ENCODE measurements around the gene HIF1A. TPM values are rescaled to one million over a fixed set of nuclear protein-coding genes. Genes with fewer than 3 reads are reported as not detected.

Gene HIF1A
- total and polyA plus RNA-seq, 2 of the 13 experiments (the other 11 are each of a cell fraction or from before 2014, with no cell fraction given): 41.0 to 126 TPM

DNA sequence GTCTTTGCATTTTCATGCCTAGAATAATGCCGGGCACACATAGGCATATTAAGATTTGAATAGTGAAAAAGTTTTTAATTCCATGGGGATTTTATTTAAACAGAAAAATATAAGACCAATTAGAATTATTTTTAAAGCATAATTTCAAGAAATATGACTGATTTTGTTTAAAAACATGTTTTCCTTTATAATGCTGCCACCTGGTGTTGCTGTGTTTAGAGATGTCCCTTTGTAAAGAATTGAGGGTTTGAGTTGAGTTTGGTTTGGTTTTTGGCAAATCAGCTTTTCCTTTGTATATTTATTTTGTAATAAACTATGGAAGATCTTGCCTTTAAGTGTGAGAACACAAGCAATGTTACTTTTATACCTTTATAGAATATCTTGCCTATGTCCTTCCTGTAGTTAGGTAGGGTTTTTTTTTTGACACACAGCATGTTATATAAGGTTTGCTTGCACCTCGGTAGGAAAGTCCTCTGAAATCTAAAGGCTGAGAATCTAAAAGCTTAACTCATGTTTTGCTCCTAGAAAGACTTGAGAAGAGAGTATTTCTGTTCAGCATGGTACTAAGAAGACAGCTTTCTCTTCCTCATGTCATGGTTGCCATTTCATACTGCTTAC, 35.6 kb downstream of the HIF1A start:
- Histone ChIP-seq H3K79me2 (ENCODE audit: insufficient read depth, low read length) (no peaks in the 10 kb centered on the region), H3K27ac (ENCODE audit: extremely low read length, insufficient read depth, low read length) (no peak overlapping the region), H3K9me3 (ENCODE audit: low read length) (no peaks in the 10 kb centered on the region), H3K9ac (ENCODE audit: insufficient read depth, low read depth, low read length) (no peak overlapping the region), H2AFZ (ENCODE audit: low read length) (no peak overlapping the region), H3K4me2 (ENCODE audit: low read depth, low read length) (no peak overlapping the region), H3K4me1 (ENCODE audit: insufficient read depth, low read length) (no peaks in the 10 kb centered on the region), H4K20me1 (ENCODE audit: insufficient read depth, low read length) (peaks cover 4% of the 10 kb centered on the region; the same call in 1 of the 2 replicates), H3K4me3 (replicated peaks in 1 of 3; ENCODE audit: insufficient read depth in 1 of 3, low read depth in 2 of 3, low read length in 3 of 3) (no peak overlapping the region), H3K36me3 (replicated peaks in 1 of 2; ENCODE audit: control insufficient read depth in 1 of 2, insufficient read depth in 2 of 2, low read length in 2 of 2) (peaks cover 10 to 79% of the 10 kb centered on the region in 2 experiments), H3K27me3 (ENCODE audit: control insufficient read depth in 1 of 2, insufficient read depth in 2 of 2, low read length in 2 of 2) (no peaks in the 10 kb centered on the region)
- intact Hi-C loops (cut with micrococcal nuclease; ENCODE audit: unreplicated experiment): loop anchor here (5.0 kb wide), 1 partner anchor 34 kb away; the partner anchor contains the start of gene HIF1A
- ATAC-seq (no peak), DNase-seq (ENCODE audit: low spot score) (no peak), FAIRE-seq (no peak)
- TF ChIP-seq ZNF644 (CRISPR knock-in tag; IDR thresholded peaks at IDR 0.05; ENCODE audit: low read depth) (no peak), SMC3 (IDR thresholded peaks at IDR 0.05; ENCODE audit: low read length) (0 out of 2 replicates have a peak, but pooled peaks have one; percentile 37), STAG1 (CRISPR knock-in tag; IDR thresholded peaks at IDR 0.05) (peak; percentile 73), REPIN1 (CRISPR knock-in tag; IDR thresholded peaks at IDR 0.05; ENCODE audit: borderline replicate concordance, low read depth) (no peak), ZNF549 (CRISPR knock-in tag; IDR thresholded peaks at IDR 0.05) (no peak), ZNF879 (CRISPR knock-in tag; IDR thresholded peaks at IDR 0.05) (no peak), RBM22 (optimal IDR thresholded peaks at IDR 0.05; ENCODE audit: low read length) (peak; percentile 44), RAD21 (CRISPR knock-in tag; IDR thresholded peaks at IDR 0.05) (0 out of 2 replicates have a peak, but pooled peaks have one; percentile 15)
- TF ChIP-seq, protein P1, sequence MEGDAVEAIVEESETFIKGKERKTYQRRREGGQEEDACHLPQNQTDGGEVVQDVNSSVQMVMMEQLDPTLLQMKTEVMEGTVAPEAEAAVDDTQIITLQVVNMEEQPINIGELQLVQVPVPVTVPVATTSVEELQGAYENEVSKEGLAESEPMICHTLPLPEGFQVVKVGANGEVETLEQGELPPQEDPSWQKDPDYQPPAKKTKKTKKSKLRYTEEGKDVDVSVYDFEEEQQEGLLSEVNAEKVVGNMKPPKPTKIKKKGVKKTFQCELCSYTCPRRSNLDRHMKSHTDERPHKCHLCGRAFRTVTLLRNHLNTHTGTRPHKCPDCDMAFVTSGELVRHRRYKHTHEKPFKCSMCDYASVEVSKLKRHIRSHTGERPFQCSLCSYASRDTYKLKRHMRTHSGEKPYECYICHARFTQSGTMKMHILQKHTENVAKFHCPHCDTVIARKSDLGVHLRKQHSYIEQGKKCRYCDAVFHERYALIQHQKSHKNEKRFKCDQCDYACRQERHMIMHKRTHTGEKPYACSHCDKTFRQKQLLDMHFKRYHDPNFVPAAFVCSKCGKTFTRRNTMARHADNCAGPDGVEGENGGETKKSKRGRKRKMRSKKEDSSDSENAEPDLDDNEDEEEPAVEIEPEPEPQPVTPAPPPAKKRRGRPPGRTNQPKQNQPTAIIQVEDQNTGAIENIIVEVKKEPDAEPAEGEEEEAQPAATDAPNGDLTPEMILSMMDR (CRISPR knock-in tag; IDR thresholded peaks at IDR 0.05): peak; percentile 25; the same call in 1 of the 2 replicates
- ChIA-PET CTCF (ENCODE audit: low intra/inter-chr PET ratio, low total read pairs) (interaction anchor here (1.1 to 2.7 kb wide), 4 partner anchors 169 to 274 kb away, joined by 4 to 26 read pairs (median 6); no protein-coding TSS in a partner anchor), POLR2A (no interaction called here)
- in situ Hi-C loops (cut with HindIII; ENCODE audit: extremely low pct_ligation_motif_present, low pct_unique_long_range_greater_than_20kb): loop anchor here (5.0 kb wide), 1 partner anchor 269 kb away; no protein-coding TSS in a partner anchor
- no TSS peak for BruUV-seq (replicated peaks)
- 91% methylated on average over 2 of the region's 2 CpGs for WGBS (ENCODE audit: low lambda C conversion rate)

All from HepG2 (cell line).